Central memory CD4-positive, alpha-beta T cell (primary cell): ENCODE measurements around the gene LRRC75A.
"Not testable (repeated sequence)": the region's sequence is repeated elsewhere in the genome, so short reads cannot be mapped to it uniquely, and the experiment has no call there.

Experiments
- DNase-seq: peaks from one replicate; pipeline ENCODE4 v3.0.0; 2022

LRRC75A gene

GRCh38 chr17:16428098-16428882 is 63.7 kb downstream of the LRRC75A start:
- DNase-seq, result no peak

GRCh38 chr17:16427020-16427419 is 65.0 kb downstream of the LRRC75A start:
- DNase-seq, result no peak

- no peak for DNase-seq
These were observed 66.0 kb downstream of the LRRC75A start for GRCh38 chr17:16425698-16426659.

- DNase-seq, result no peak
These were observed 66.8 kb downstream of the LRRC75A start for GRCh38 chr17:16425202-16425601.

- DNase-seq, result no peak
These were observed 68.6 kb downstream of the LRRC75A start for GRCh38 chr17:16423226-16423872.

DNA sequence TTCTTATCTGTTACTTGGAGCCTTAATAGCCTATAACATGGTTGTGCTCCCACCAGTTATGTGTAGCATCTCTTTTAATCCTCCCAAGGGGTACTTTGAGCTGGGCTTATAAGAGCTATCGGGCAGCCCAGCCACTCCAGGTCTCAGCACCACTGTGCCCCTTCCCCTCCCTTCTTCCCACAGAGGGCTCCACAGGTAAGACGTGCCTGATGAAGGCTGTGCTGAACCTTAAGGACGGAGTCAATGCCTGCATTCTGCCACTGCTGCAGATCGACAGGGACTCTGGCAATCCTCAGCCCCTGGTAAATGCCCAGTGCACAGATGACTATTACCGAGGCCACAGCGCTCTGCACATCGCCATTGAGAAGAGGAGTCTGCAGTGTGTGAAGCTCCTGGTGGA is 69.6 kb downstream of the LRRC75A start:
- no peak for DNase-seq

DNA sequence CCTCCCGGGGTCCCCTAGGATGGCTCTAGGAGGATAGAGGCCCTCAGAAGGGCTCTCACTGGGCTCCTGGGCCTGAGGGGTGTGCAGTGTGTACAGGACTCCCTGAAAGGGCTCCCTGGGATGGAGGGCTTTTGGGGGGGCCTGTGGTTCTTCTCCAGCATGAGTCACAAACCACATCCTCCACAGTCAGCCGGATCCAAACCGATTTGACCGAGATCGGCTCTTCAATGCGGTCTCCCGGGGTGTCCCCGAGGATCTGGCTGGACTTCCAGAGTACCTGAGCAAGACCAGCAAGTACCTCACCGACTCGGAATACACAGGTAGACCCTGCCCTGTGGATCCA is 72.1 kb downstream of the LRRC75A start:
- no peak for DNase-seq

- no peak for DNase-seq
These were observed 72.7 kb downstream of the LRRC75A start for GRCh38 chr17:16419074-16419928.

- no peak for DNase-seq
These were observed 73.3 kb downstream of the LRRC75A start for GRCh38 chr17:16418685-16419068.

DNA sequence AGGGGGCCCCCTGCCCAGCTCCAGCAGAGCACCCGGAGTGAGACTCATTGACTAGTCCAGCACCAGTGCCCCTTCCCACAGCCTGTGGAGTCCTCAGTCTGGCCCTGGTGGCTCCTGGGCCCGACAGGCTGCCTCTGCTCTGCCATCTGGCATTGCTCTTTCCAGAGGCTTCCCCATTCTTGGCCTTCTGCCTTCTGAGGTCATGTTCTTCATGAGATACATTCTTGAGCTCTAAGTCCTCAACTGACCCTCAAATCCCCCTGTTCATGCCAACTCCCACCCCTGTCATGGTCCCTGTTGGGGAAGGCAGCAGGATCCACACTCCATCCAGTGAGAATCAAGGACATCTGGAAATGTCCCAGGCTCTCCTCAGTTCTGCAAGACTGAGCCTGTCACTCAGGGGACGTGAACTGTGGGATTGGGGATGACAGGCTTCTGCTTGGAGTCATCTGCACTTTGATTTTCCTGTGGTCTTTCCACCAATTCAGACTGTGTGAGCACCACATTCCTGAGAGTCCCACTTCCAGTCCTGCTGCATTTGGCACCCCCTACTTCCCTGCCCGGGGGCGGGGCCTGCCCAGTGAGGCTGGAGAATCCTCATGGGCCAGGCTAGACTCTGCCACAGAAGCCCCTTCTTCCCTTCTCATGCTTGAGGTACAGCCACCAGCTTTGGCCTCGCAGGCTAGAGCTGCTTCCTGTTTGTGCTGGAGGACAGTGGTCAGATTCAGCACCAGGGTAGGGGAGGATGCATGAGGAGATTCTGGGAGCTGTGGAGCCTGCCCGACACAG is 73.9 kb downstream of the LRRC75A start:
- DNase-seq, result no peak

DNA sequence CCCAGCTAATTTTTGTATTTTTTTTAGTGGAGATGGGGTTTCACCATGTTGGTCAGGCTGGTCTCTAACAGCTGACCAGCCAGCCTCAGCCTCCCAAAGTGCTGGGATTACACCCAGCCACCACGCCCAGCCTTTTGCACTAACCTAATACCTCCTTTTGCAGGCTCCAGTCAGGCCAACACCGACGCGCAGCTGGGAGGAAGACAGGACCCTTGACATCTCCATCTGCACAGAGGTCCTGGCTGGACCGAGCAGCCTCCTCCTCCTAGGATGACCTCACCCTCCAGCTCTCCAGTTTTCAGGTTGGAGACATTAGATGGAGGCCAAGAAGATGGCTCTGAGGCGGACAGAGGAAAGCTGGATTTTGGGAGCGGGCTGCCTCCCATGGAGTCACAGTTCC is 74.6 kb downstream of the LRRC75A start:
- no peak for DNase-seq

DNA sequence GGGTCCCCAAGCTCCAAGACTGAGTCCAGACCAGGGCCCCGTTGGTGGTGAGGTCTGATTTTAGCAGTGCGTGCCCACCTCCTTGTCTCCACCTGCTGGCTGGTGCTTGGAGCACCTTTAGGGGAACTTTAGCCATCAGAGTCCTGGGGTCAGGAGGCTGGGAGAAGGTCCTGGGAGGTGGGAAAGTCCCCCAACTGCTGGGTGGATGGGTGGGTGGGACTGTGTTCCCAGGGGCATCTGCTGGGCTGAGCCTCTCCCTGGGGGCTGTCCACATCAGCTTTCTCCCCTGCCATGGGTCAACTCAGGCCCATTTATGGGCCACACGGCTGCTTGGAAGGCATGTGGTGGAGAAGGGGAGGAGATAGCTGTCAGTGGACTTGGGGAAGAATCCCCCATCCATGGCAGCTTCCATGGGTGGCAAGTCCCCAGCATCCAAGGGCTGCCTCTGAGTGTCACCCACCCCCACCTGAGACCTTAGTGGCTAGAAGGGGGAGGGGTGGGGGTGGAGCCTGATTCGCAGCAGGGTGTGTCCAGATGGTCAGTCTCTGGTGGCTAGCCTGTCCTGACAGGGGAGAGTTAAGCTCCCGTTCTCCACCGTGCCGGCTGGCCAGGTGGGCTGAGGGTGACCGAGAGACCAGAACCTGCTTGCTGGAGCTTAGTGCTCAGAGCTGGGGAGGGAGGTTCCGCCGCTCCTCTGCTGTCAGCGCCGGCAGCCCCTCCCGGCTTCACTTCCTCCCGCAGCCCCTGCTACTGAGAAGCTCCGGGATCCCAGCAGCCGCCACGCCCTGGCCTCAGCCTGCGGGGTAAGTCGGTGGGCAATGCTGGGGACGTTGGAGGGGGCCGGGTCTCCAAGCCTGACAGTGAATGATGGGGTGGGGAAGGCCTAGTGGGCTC is 76.7 kb downstream of the LRRC75A start, which contains the start of gene TRPV2:
TRPV2 (plus strand) TSS at position 541 of the 894 bp plus-strand sequence. CDS start 2,098 bp downstream, outside the sequence.
- DNase-seq, result peak; percentile 41

DNA sequence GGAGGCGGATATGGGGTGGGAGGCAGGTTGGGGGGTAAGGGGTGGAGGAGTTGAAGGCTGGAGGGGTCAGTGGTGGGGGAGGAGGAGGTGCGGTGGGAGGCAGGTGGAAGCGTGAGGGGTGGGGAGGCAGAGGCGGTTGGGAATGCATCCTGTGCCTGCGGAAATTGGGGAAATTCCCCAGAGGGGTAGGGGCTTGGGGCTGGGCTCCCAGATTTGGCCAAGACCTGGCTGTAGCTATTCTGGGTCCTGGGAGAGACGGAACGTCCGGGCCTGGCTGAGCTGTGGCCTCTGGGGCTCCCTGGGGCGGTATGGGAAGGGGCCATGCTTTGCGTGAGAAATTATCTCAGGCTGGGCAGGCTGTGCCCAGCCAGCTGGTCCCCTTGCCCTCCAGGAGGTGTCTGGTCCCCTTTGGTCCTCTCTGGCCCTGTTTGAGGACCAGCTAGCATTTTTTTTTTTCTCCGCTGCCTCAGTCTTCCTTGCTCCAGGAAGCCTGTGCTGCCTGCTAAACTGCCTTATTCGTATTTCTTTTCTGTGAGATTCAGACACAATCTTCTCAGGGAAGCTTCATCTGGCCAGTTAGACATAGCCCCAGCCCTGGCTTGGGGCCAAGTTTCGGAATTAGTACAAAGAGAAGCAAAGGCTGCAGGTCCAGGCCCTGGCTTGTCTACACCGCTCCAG is 83.9 kb downstream of the LRRC75A start:
- DNase-seq, result no peak

DNA sequence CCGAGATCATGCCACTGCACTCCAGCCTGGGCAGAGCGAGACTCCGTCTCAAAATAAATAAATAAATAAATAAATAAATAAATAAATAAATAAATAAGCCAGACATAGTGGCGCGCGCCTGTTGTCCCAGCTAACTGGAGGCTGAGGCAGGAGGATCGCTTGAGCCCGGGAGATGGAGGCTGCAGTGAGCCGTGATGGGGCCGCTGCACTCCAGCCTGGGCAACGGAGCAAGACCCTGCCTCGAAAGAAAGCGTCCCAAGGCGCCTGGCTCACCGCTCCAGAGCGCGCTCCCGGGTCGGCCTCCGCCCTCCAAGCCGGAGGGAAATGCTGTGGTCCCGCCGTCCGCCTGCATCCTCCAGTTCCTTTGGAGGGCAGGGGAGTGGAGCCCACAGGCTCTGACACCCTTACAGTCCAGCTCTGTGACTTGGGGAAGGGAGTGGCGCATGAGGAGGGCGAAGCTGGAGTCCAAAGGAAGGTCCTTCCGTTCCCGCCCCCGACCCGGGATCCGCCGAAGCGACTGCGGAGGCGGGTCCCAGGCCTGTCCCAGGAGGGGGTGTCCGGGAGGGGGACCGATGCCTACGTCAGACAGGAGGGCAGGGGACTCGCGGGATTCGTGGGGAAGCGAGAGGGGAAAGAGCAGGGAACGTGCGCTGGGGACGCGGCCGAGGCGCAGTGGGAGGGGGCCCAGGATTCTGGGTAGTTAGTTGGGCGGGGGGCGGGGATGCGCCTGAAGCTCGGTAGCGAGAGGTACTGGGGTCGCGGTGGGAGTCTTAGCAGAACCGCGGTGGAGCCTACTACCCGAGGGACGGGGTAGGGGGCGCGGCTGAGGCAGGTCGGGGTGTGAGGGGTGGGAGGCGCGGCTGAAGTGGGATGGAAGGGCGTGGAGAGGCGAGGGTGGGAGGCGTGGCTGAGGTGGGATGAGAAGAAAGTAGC is 85.0 kb downstream of the LRRC75A start:
- DNase-seq, result no peak

- not testable (repeated sequence) for DNase-seq
These were observed 88.1 kb downstream of the LRRC75A start for GRCh38 chr17:16403847-16404246.

DNA sequence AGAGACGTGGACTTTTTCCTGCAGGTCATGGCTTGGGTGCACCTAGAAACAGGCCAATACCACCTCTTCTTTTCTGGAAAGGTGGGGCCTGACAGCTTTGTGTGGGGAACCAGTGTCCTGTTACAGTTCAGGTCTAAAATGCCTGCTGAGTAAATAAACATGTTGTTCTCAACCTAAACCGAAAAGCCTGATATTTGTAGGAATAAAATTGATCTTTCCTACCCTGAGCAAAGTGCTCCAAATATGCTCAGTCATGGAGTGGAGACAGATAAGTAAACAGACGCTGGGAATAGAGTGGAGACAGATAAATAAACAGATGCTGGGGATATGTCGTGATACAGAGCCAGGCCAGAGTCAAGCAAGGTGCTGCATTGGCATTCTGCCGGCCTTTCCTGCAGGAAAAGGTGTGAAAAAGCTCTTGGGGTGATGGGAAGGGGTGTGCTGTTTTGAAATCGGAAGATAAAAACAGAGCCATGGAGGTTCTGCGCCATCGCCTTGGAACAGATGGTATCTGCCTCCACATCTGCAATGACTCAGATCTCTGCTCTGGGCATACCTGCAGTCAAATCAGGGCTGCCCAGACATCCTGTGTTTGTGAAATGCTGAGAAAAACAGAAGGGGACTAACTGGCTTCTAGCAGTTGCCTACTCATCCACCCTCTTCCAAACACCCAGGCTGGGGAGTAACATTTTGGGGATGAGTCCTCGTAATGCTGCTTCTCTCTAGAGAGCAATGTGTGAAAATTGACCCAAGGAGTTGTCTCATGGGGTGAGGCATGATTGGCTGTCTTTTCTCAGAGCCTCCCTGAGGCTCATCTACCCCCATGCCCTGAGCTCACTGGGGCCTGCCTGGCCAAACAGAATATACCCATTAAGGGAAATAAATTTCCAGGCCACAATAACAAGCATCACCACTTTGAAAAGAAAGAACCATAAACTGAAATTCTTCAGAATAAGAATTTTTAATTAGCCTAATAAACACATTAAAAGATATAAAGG is 93.4 kb downstream of the LRRC75A start:
- DNase-seq, result no peak

DNA sequence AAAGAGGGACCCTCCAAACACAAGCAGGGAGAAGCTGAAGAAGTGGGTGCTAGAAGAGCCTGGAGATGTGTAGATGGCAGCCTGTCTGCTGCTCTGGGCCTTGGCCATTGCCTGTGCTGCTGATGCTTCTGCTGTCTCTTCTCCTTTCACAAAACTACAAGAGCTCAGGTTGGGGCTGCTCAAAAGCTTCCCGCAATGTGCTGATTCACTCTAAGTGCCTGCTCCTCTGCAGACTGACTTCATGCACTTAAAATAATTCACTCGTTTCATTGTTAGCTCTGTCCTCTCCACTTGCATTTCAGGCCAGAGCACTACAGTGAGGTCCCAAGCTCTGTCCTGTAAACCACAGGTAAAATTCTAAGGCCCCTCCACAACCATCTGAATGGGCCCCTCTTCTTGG is 95.3 kb downstream of the LRRC75A start:
- DNase-seq, result not testable (repeated sequence)
